SH-SY5Y (cell line): Measurements from ENCODE around the gene ZMYND11.

ENCODE experiments used
- GATA2 ChIP-seq: IDR thresholded peaks from 2 replicates; pipeline ENCODE4 v1.6.1; 2011; ENCODE audit warnings: mild to moderate bottlenecking, low read depth, low read length
- GATA3 ChIP-seq: IDR thresholded peaks from 2 replicates; pipeline ENCODE4 v1.6.1; 2011; ENCODE audit warnings: low read depth, mild to moderate bottlenecking, low read length, moderate library complexity

GRCh38 chr10:232061-232460 is 96.8 kb downstream of the ZMYND11 start:
- TF ChIP-seq GATA2, result no peak
- no peak for TF ChIP-seq GATA3
